NT2/D1 (cell line): ENCODE results near the gene SIX4.

Source experiments
- SUZ12 ChIP-seq: IDR thresholded peaks from 2 replicates; pipeline ENCODE4 v1.6.1; 2011; ENCODE audit not compliant: insufficient read length, insufficient read depth; ENCODE audit errors: extremely low read depth
- YY1 ChIP-seq: IDR thresholded peaks from 2 replicates; pipeline ENCODE4 v1.6.1; 2011; ENCODE audit not compliant: insufficient read length, insufficient read depth
- ZNF274 ChIP-seq: IDR thresholded peaks from 2 replicates; pipeline ENCODE4 v1.6.1; 2011; ENCODE audit warnings: mild to moderate bottlenecking, low read depth, low read length

DNA sequence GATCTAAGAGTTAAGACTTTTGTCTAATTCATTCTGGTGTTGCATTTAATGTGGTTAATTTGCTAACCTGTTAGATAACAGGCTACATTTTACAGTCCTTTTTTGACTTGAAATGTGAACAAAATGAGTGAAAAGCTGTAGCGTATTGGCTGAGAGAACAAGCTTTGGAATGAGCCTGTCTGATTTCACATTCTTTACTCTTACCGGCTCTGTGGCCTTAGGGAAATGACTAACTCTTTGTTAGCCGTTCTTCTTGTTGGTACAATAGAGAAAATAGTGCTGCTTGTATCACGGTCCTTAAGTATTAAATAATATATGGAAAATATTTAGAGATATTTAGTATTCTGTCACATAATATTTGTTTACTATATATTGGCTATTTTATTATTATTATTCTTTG lies 12.3 kb upstream of the SIX4 start:
- TF ChIP-seq ZNF274 (no peak), YY1 (no peak), SUZ12 (no peak)
